ENCODE results near the gene GORASP1.

GORASP1 gene

DNA sequence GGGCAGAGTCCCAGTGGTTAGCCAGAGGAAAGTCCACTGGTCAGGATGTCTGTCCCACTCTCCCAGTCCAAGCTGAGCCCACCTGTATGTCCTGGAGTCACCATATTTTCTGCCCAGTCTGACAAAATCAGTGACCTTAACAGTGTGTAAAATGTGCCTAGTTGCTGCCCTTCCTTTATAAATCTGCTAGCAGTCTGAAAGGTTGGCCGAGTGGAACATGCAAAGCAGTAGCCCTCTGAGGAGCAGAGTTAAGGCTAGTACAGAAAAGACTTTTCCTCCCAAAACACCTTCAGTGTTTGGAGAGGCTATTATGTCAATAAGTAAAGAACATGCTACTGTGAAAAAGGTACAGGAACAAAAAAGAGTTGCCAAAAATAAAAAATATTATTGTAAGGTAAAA lies 15.4 kb upstream of the GORASP1 start:
- DNase-seq (ENCODE audit: low read depth), result no peak
- H3K4me3 ChIP-seq (ENCODE audit: low read depth, low read length), result no peak overlapping the region

DNA sequence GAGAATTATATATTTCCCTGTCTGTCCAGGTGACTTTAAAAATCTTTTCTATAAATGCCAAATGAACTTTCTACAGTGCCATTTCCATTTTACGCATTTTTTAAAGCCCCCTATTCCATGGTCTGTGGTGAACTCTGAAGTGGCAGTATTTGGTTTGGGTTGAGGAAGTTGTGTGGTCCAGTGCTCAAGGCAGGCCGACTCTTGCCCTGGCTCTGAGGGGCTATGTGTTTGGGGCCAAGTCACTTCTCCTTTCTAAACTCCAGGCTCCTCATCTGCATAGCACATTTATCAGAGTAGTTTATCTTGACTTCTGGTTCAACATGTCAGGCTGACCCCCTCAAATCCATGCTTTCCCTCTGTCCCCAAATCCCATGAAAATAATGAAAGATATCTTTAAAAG lies 14.2 kb upstream of the GORASP1 start:
- TF ChIP-seq, protein P1, sequence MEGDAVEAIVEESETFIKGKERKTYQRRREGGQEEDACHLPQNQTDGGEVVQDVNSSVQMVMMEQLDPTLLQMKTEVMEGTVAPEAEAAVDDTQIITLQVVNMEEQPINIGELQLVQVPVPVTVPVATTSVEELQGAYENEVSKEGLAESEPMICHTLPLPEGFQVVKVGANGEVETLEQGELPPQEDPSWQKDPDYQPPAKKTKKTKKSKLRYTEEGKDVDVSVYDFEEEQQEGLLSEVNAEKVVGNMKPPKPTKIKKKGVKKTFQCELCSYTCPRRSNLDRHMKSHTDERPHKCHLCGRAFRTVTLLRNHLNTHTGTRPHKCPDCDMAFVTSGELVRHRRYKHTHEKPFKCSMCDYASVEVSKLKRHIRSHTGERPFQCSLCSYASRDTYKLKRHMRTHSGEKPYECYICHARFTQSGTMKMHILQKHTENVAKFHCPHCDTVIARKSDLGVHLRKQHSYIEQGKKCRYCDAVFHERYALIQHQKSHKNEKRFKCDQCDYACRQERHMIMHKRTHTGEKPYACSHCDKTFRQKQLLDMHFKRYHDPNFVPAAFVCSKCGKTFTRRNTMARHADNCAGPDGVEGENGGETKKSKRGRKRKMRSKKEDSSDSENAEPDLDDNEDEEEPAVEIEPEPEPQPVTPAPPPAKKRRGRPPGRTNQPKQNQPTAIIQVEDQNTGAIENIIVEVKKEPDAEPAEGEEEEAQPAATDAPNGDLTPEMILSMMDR (IDR thresholded peaks at IDR 0.05; ENCODE audit: control insufficient read depth, extremely low read depth, insufficient read depth), result no peak
- no peak overlapping the region for H3K4me3 ChIP-seq (ENCODE audit: low read depth, low read length)
- no peak for DNase-seq (ENCODE audit: low read depth)

More for the DNA sequence above, 15.4 kb upstream of the GORASP1 start:
- TF ChIP-seq, protein P1 (IDR thresholded peaks at IDR 0.05; ENCODE audit: control insufficient read depth, extremely low read depth, insufficient read depth), result no peak

DNA sequence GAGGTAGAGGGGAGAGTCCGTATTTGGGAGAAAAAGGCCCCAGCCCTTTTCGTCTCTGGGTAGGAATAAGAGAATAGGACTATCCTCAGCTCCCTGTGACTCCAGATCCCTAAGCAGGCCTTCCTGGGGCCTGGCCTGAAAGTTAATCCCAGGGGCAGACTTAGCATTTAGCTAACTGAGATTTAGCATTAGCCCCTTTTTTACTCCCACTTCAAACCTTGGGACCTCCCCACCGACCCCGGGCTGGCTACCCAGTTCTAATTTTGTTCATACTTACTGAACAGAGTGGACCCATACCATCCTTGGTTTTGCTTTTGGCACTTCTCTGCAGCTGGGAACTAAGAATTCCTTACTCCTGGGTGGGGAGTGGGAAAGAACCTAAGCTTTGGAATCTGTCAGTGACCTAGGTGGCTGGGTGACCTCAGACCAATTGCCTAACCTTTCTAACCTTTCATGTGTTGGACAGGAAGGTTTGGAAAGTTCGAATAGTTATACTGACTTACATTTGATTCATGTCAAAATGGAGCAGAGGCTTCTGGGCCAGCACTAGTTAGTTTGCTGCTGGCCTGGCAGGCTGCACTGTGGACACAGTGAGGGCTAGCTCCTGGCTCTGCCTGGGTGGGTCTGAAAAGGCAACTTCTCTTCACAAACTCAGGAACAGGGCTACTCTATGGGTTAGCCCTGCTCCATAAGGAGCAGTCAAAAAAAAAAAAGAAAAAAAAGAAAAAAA lies 11.7 kb upstream of the GORASP1 start:
- TF ChIP-seq, protein P1 (IDR thresholded peaks at IDR 0.05; ENCODE audit: control insufficient read depth, extremely low read depth, insufficient read depth), result no peak
- H3K4me3 ChIP-seq (ENCODE audit: low read depth, low read length), result no peak overlapping the region
- no peak for DNase-seq (ENCODE audit: low read depth)

DNA sequence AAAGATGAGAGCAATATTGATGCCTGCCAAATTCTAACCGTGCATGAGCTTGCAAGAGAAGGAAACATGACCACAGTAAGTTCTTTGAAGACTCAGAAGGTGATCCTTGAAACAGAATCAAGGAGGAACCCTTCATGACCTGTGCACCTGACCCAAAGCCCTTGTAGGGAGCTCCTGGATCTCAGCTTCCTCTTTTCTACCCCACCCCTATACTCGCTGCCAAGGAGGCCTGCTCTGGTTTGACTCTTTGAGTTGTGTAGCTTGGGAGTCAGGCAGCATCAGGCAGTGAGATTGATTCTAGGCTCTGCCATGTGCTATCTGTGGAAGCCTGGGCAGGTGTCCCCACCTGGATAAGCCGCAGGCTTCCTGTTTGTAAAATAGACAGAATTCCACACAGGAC lies 10.7 kb upstream of the GORASP1 start:
- TF ChIP-seq, protein P1 (IDR thresholded peaks at IDR 0.05; ENCODE audit: control insufficient read depth, extremely low read depth, insufficient read depth), result no peak
- no peak overlapping the region for H3K4me3 ChIP-seq (ENCODE audit: low read depth, low read length)
- DNase-seq (ENCODE audit: low read depth), result no peak

DNA sequence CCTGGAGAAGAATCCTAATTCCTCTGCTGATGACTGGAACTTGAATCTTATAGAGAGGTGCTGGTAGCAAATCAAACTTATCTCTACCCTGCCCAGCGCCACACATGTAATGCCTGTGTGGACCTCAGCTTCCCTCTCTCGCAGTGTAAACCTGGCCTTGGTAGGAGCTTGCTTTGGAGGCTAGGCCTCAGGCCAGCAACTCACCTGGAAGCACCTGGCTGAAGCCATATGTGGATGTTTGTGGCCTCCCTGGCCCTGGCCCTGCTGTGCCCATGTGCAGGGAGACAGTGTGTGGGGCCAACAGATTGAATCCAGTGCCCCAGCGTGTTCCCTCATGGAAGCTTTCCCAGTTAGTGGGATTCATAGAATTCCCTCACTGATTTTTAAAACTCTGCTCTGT lies 8.4 kb upstream of the GORASP1 start:
- H3K4me3 ChIP-seq (ENCODE audit: low read depth, low read length), result no peak overlapping the region
- TF ChIP-seq, protein P1 (IDR thresholded peaks at IDR 0.05; ENCODE audit: control insufficient read depth, extremely low read depth, insufficient read depth), result no peak
- no peak for DNase-seq (ENCODE audit: low read depth)

DNA sequence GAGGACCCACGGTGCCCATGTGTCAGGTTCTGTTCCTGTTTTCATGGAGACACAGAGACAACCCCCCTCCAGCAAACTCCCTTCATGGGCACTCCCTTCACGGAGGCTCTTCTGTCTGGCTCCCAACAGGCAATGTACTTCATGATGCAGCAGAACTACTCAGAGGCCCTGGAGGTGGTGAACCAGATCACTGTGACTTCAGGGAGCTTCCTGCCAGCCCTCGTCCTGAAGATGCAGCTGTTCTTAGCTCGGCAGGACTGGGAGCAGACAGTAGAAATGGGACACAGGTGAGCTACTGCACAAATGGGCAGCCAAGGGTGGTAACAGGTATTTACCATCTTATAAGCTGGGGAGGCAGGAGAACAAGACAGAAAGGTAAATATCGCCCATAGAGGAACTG lies 7.0 kb upstream of the GORASP1 start:
- DNase-seq (ENCODE audit: low read depth), result no peak
- TF ChIP-seq, protein P1 (IDR thresholded peaks at IDR 0.05; ENCODE audit: control insufficient read depth, extremely low read depth, insufficient read depth), result no peak
- no peak overlapping the region for H3K4me3 ChIP-seq (ENCODE audit: low read depth, low read length)

DNA sequence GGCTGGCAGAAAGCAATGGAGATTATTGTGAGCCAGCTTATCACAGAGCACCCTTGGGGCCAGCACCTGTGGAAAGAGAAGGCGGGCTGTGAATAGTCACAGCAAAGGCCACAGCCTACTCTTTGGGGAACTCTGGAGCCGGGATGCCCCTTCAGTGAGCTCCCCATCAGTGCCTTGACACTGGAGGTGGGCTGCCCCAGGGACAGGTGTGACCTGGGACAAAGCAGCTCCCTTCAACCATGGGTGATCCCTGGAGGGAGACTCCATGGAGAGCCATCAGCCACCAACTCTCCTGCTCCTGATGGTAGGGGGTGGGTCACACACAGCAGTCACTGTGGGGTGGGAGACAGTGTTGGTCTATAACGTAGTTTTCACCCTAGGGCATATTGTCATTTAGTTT lies 5.9 kb upstream of the GORASP1 start:
- DNase-seq (ENCODE audit: low read depth), result no peak
- TF ChIP-seq, protein P1 (IDR thresholded peaks at IDR 0.05; ENCODE audit: control insufficient read depth, extremely low read depth, insufficient read depth), result no peak
- no peak overlapping the region for H3K4me3 ChIP-seq (ENCODE audit: low read depth, low read length)

Data from LNCaP clone FGC (cell line).